Loucy (cell line): ENCODE data around the gene IFNG.

ENCODE experiments used
- H2AFZ ChIP-seq: fragments of 200-600 bp; sonication (generic); 2 replicates; pipeline ENCODE4 v1.6.0; 2016; ENCODE audit warnings: antibody characterized with exemption, mild to moderate bottlenecking, low read length, moderate library complexity
- H3F3A ChIP-seq: fragments of 200-600 bp; 2 replicates; pipeline ENCODE4 v1.6.0; 2016; ENCODE audit warnings: antibody characterized with exemption, low read depth, mild to moderate bottlenecking
- H3K27me3 ChIP-seq: fragments of 200-600 bp; sonication (generic); 2 replicates; pipeline ENCODE4 v1.6.1; 2014; ENCODE audit warnings: low read length, mild to moderate bottlenecking; ENCODE audit not compliant: insufficient read depth, poor library complexity, severe bottlenecking
- H3K36me3 ChIP-seq: fragments of 200-600 bp; sonication (generic); 2 replicates; pipeline ENCODE4 v1.6.1; 2016; ENCODE audit warnings: low read length; ENCODE audit not compliant: insufficient read depth
- H3K4me1 ChIP-seq: fragments of 200-600 bp; sonication (generic); 2 replicates; pipeline ENCODE4 v1.5.1; 2014; ENCODE audit warnings: low read length, mild to moderate bottlenecking; ENCODE audit not compliant: insufficient read depth, poor library complexity, severe bottlenecking
- H3K4me2 ChIP-seq: fragments of 200-600 bp; sonication (generic); 2 replicates; pipeline ENCODE4 v1.6.0; 2014; ENCODE audit warnings: antibody characterized with exemption, low read length, low read depth, mild to moderate bottlenecking; ENCODE audit not compliant: poor library complexity, severe bottlenecking
- H3K4me3 ChIP-seq: fragments of 200-600 bp; sonication (generic); 2 replicates; pipeline ENCODE4 v1.5.1; 2014; ENCODE audit warnings: low read length, mild to moderate bottlenecking, mixed read lengths; ENCODE audit not compliant: poor library complexity, severe bottlenecking
- H3K79me2 ChIP-seq: fragments of 200-600 bp; sonication (generic); 2 replicates; pipeline ENCODE4 v1.6.1; 2014; ENCODE audit warnings: low read length; ENCODE audit not compliant: insufficient read depth
- H3K9ac ChIP-seq: fragments of 200-600 bp; sonication (generic); 2 replicates; pipeline ENCODE4 v1.6.0; 2014; ENCODE audit warnings: mild to moderate bottlenecking, low read depth, low read length, moderate library complexity; ENCODE audit not compliant: poor library complexity, severe bottlenecking
- H3K9me2 ChIP-seq: fragments of 200-600 bp; sonication (generic); replicated peaks from 2 replicates; pipeline ENCODE4 v1.6.1; 2016; ENCODE audit warnings: low read depth, low read length, mixed read lengths
- H3K9me3 ChIP-seq: fragments of 200-600 bp; sonication (generic); 2 replicates; pipeline ENCODE4 v1.6.1; 2014; ENCODE audit warnings: mild to moderate bottlenecking, antibody characterized with exemption, low read length, low read depth; ENCODE audit not compliant: insufficient read depth
- H4K20me1 ChIP-seq: fragments of 200-600 bp; sonication (generic); 2 replicates; pipeline ENCODE4 v1.6.0; 2014; ENCODE audit warnings: antibody characterized with exemption, low read length, mild to moderate bottlenecking; ENCODE audit not compliant: insufficient read depth, poor library complexity, severe bottlenecking
- EZH2phosphoT487 ChIP-seq: fragments of 200-600 bp; IDR thresholded peaks from 2 replicates; pipeline ENCODE4 v1.6.1; 2018; ENCODE audit warnings: antibody characterized with exemption, mild to moderate bottlenecking, moderate library complexity, borderline replicate concordance
- TF ChIP-seq, protein P1 (sequence below): fragments of 200-600 bp; sonication (generic); conservative IDR thresholded peaks from 2 replicates; pipeline ENCODE4 v1.5.1; 2014; ENCODE audit warnings: mild to moderate bottlenecking, antibody characterized with exemption, low read length

The IFNG gene

DNA sequence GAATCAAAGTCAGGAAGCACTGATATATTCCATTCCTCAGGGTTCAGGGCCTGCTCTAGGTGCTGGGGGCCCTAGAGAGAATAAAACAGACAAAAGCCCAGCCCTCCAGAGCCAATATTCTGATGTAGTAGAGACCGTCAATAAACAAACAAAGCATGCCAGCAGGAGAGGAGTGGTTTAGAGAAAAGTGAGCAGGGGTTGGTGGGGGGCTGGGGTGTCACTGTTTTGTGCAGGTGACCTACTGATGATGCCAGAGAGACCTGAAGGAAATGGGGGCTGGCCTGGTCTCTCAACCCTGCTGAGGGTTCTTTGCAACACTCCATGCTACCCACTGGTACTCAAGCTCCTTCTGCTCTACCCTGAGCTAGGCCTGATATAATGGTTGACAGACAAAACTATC, 39.6 kb upstream of the IFNG start:
- Histone ChIP-seq H3K9me3 (no peaks in the 10 kb centered on the region), H3K4me2 (no peak overlapping the region), H3K4me1 (peaks cover 30% of the 10 kb centered on the region), H3F3A (peaks cover 5% of the 10 kb centered on the region; the same call in 1 of the 2 replicates), H3K27me3 (peaks cover 4% of the 10 kb centered on the region), H2AFZ (no peak overlapping the region), H3K79me2 (no peaks in the 10 kb centered on the region), H3K9me2 (no peaks in the 10 kb centered on the region), H3K9ac (no peak overlapping the region), H3K36me3 (no peaks in the 10 kb centered on the region), H3K4me3 (no peak overlapping the region), H4K20me1 (no peaks in the 10 kb centered on the region)
- no peak for TF ChIP-seq EZH2phosphoT487
- TF ChIP-seq, protein P1, sequence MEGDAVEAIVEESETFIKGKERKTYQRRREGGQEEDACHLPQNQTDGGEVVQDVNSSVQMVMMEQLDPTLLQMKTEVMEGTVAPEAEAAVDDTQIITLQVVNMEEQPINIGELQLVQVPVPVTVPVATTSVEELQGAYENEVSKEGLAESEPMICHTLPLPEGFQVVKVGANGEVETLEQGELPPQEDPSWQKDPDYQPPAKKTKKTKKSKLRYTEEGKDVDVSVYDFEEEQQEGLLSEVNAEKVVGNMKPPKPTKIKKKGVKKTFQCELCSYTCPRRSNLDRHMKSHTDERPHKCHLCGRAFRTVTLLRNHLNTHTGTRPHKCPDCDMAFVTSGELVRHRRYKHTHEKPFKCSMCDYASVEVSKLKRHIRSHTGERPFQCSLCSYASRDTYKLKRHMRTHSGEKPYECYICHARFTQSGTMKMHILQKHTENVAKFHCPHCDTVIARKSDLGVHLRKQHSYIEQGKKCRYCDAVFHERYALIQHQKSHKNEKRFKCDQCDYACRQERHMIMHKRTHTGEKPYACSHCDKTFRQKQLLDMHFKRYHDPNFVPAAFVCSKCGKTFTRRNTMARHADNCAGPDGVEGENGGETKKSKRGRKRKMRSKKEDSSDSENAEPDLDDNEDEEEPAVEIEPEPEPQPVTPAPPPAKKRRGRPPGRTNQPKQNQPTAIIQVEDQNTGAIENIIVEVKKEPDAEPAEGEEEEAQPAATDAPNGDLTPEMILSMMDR = no peak

DNA sequence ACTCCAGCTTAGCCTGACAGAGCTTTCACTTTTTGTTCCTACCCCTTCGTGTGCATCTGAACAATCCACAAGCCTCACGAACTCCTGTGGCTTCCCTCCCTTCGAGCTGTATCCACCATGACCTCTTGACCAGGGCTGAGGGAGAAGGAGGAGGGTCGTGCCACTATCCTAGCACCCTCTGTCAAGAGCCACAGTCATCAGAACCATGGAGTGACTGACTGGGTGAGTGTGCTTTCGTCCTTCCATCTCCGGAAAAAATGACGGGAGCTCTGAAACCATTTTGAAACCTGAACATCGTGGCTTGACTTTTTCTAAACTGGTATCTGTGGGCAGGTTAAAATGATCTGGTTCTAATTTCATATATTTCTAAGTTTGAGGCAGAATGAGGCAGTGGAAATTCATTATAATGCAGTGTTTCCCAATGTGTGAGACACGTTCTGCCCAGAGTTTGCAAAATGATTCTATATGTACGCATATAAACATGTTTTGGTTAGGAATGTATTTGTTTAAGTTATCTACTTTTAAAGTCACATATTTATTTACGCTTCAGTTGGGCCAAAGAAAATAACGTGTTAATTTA, 39.1 kb upstream of the IFNG start:
- H2AFZ ChIP-seq = no peak overlapping the region
- H3K27me3 ChIP-seq = peaks cover 4% of the 10 kb centered on the region
- H3K4me2 ChIP-seq = no peak overlapping the region
- H3K36me3 ChIP-seq = no peaks in the 10 kb centered on the region
- no peaks in the 10 kb centered on the region for H4K20me1 ChIP-seq
- TF ChIP-seq EZH2phosphoT487 = no peak
- TF ChIP-seq, protein P1 = no peak
- H3K4me1 ChIP-seq = peaks cover 26% of the 10 kb centered on the region
- H3K9me3 ChIP-seq = no peaks in the 10 kb centered on the region
- no peak overlapping the region for H3K9ac ChIP-seq
- no peaks in the 10 kb centered on the region for H3K79me2 ChIP-seq
- peaks cover 5% of the 10 kb centered on the region; the same call in 1 of the 2 replicates for H3F3A ChIP-seq
- H3K4me3 ChIP-seq = no peak overlapping the region
- H3K9me2 ChIP-seq = no peaks in the 10 kb centered on the region

DNA sequence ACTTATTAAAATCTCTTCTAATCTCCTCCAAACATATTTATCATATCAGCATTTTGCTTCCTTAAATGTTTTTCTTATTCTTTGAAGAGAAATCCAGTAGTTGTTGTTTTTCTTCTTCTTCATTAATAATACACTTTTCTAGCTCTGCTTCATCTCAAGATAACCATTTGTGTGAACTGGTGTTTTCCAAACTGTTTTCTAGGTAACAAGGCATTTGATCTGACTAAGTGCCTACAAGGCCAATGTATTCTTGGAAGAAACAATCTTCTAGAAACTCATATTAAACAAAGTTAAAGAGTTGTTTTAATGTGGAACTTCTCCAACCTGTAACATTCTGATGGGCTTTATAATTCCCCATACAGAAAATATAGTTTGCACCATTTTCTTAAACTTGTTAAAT, 30.8 kb upstream of the IFNG start:
- H3K27me3 ChIP-seq = no peaks in the 10 kb centered on the region
- H3K4me2 ChIP-seq = peak overlapping the region; percentile 40
- H3K9me2 ChIP-seq = no peaks in the 10 kb centered on the region

More for the DNA sequence above, 30.8 kb upstream of the IFNG start:
- Histone ChIP-seq H3F3A (no peaks in the 10 kb centered on the region), H4K20me1 (no peaks in the 10 kb centered on the region), H3K9ac (no peak overlapping the region), H2AFZ (no peak overlapping the region), H3K9me3 (no peaks in the 10 kb centered on the region), H3K4me3 (no peak overlapping the region), H3K79me2 (no peaks in the 10 kb centered on the region), H3K4me1 (peaks cover 3% of the 10 kb centered on the region), H3K36me3 (no peaks in the 10 kb centered on the region)
- TF ChIP-seq, protein P1 = no peak
- no peak for TF ChIP-seq EZH2phosphoT487
